Measurements from ENCODE around the gene CERS4.

DNA sequence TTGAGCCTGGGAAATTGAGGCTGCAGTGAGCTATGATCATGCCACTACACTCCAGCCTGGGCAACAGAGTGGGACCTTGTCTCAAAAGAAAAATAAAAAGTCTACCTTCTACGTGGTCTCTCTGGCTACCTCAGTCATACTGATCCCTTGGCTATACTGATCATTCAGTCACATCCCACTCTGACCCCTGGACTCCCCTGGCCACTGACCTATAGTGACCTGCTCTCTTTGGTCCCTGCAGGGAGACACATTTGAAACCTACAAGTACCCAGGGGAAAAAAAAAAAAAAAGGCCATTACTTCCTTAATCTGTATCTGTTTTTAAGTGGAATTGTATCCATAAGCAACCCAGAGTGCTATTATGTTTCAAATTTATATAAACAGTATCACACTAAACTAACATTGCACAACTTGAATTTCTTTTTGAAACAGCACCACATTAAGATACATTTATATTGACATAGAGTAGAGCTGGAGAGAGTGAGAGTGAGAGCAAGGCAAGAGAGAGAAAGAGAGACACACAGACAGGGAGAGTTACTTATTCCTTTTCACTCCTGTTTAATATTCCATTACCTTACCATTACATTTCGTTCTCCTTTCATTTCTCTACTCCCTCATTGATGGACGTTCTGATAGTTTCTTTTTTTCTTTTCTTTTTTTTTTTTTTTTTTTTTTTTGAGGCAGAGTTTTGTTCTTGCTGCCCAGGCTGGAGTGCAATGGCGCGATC lies 23.7 kb upstream of the CERS4 start:
- TF ChIP-seq, protein P1, sequence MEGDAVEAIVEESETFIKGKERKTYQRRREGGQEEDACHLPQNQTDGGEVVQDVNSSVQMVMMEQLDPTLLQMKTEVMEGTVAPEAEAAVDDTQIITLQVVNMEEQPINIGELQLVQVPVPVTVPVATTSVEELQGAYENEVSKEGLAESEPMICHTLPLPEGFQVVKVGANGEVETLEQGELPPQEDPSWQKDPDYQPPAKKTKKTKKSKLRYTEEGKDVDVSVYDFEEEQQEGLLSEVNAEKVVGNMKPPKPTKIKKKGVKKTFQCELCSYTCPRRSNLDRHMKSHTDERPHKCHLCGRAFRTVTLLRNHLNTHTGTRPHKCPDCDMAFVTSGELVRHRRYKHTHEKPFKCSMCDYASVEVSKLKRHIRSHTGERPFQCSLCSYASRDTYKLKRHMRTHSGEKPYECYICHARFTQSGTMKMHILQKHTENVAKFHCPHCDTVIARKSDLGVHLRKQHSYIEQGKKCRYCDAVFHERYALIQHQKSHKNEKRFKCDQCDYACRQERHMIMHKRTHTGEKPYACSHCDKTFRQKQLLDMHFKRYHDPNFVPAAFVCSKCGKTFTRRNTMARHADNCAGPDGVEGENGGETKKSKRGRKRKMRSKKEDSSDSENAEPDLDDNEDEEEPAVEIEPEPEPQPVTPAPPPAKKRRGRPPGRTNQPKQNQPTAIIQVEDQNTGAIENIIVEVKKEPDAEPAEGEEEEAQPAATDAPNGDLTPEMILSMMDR (IDR thresholded peaks at IDR 0.05), result no peak
- no peak for TF ChIP-seq POLR2A (IDR thresholded peaks at IDR 0.05)

Measured in right lobe of liver (tissue), 4 donors.